HCT116 (cell line): ENCODE measurements around the gene KTI12. TPM values are rescaled to one million over a fixed set of nuclear protein-coding genes. Genes with fewer than 3 reads are reported as not detected.

Experiments
- ATAC-seq: fragments of 200-7000 bp; cut with Tn5 transposase; 2 replicates; pipeline ENCODE4 v1.9.1; 2020; ENCODE audit warnings: mild to moderate bottlenecking, moderate library complexity
- BruUV-seq: library from RNA; stranded (reverse); fragments of 400-500 nt; replicated peaks from 2 replicates; lab custom pipeline; 2021; lab: Mats Ljungman, UMichigan
- CTCF ChIA-PET: fragments of 300-600 bp; sonication (Branson Sonifier 250); formaldehyde crosslinking; loops from one replicate; lab custom pipeline; 2021; ENCODE audit warnings: antibody characterized with exemption; lab: Charles Lee
- POLR2A ChIA-PET: fragments of 300-600, 350-600 bp; sonication (Branson Sonifier 250); formaldehyde crosslinking; loops from one replicate; lab custom pipeline; 2021; ENCODE audit warnings: antibody characterized with exemption; lab: Charles Lee
- RAD21 ChIA-PET, 2 experiments: fragments of 300-600 bp; sonication (Branson Sonifier 250); formaldehyde crosslinking; loops; one replicate each; lab custom pipeline; 2023; ENCODE audit warnings: low total read pairs in 2 of 2; ENCODE audit not compliant: uncharacterized antibody in 2 of 2, unreplicated experiment in 2 of 2, low non-redundant PET in 1 of 2; lab: Charles Lee
- DNase-seq: peaks from one replicate; pipeline ENCODE4 v3.0.0-alpha.2; 2010; ENCODE audit warnings: low read depth, low spot score
- H2AFZ ChIP-seq: fragments of 200-600 bp; shearing (Covaris generic), sonication (generic); 2 replicates; pipeline ENCODE4 v1.6.1; 2017; ENCODE audit warnings: low read depth, mixed run types, mixed read lengths, antibody characterized with exemption, low read length; ENCODE audit not compliant: poor library complexity, severe bottlenecking
- H3K27ac ChIP-seq: 2 replicates; pipeline ENCODE4 v1.5.1; 2012; ENCODE audit warnings: low read depth, low read length
- H3K27me3 ChIP-seq: fragments of 200-600 bp; sonication (generic); 2 replicates; pipeline ENCODE4 v1.6.1; 2016; ENCODE audit warnings: mixed run types, low read length, mixed read lengths; ENCODE audit not compliant: insufficient read depth
- H3K36me3 ChIP-seq, 2 experiments: fragments of 200-500 bp in 1 of 2; fragments of 200-600 bp in 1 of 2; sonication (Bioruptor generic) in 1 of 2; sonication (generic) in 1 of 2; 2 replicates each; pipeline versions ENCODE4 v1.5.1 to v1.6.1; 2014 to 2016; ENCODE audit warnings: low read length in 2 of 2, inconsistent platforms in 1 of 2, mixed read lengths in 1 of 2, mixed run types in 1 of 2; ENCODE audit not compliant: insufficient read depth in 2 of 2, control insufficient read depth in 1 of 2
- H3K4me1 ChIP-seq, 2 experiments: fragments of 200-600 bp in 1 of 2; sonication (generic) in 1 of 2; 2 replicates each; pipeline versions ENCODE4 v1.5.1 to v1.6.1; 2012 to 2017; ENCODE audit warnings: low read length in 2 of 2, inconsistent platforms in 1 of 2, mild to moderate bottlenecking in 1 of 2, mixed read lengths in 1 of 2, mixed run types in 1 of 2, moderate library complexity in 1 of 2; ENCODE audit not compliant: insufficient read depth in 2 of 2, control insufficient read depth in 1 of 2
- H3K4me2 ChIP-seq: fragments of 200-600 bp; sonication (generic); 2 replicates; pipeline ENCODE4 v1.6.1; 2017; ENCODE audit warnings: mixed run types, low read length, mixed read lengths
- H3K4me3 ChIP-seq, 2 experiments: fragments of 200-600 bp in 1 of 2; sonication (generic) in 1 of 2; replicated peaks in 1 of 2; 2 replicates each; pipeline ENCODE4 v1.5.1; 2011 to 2016; ENCODE audit warnings: low read length in 2 of 2, control low read depth in 1 of 2, low read depth in 1 of 2, mild to moderate bottlenecking in 1 of 2, mixed read lengths in 1 of 2, mixed run types in 1 of 2
- H3K79me2 ChIP-seq: fragments of 200-600 bp; sonication (generic); 2 replicates; pipeline ENCODE4 v1.6.1; 2017; ENCODE audit warnings: mild to moderate bottlenecking, mixed run types, low read length, moderate library complexity, mixed read lengths; ENCODE audit not compliant: insufficient read depth
- H3K9ac ChIP-seq: fragments of 200-600 bp; sonication (generic); 2 replicates; pipeline ENCODE4 v1.6.1; 2016; ENCODE audit warnings: low read length, mixed read lengths
- H3K9me2 ChIP-seq: fragments of 200-600 bp; sonication (generic), shearing (Covaris generic); 2 replicates; pipeline ENCODE4 v1.6.1; 2017; ENCODE audit warnings: mixed run types, mild to moderate bottlenecking, moderate library complexity; ENCODE audit not compliant: insufficient read depth
- H3K9me3 ChIP-seq, 2 experiments: fragments of 200-500 bp in 1 of 2; fragments of 200-600 bp in 1 of 2; sonication (Bioruptor generic) in 1 of 2; sonication (generic) in 1 of 2; 2 replicates each; pipeline ENCODE4 v1.6.1; 2014 to 2017; ENCODE audit warnings: low read length in 2 of 2, mixed read lengths in 2 of 2, inconsistent platforms in 1 of 2, low read depth in 1 of 2, mild to moderate bottlenecking in 1 of 2, mixed run types in 1 of 2, moderate library complexity in 1 of 2; ENCODE audit not compliant: control insufficient read depth in 1 of 2, insufficient read depth in 1 of 2
- H4K20me1 ChIP-seq: fragments of 200-600 bp; sonication (generic), shearing (Covaris generic); 2 replicates; pipeline ENCODE4 v1.6.1; 2017; ENCODE audit warnings: mixed run types, mild to moderate bottlenecking, moderate library complexity; ENCODE audit not compliant: insufficient read depth
- ATF3 ChIP-seq: IDR thresholded peaks from 2 replicates; pipeline ENCODE4 v1.6.1; 2012
- CBX3 ChIP-seq: IDR thresholded peaks from 2 replicates; pipeline ENCODE4 v1.6.1; 2012; ENCODE audit warnings: low read depth
- CEBPB ChIP-seq: IDR thresholded peaks from 2 replicates; pipeline ENCODE4 v1.6.1; 2012; ENCODE audit warnings: low read depth
- EGR1 ChIP-seq: IDR thresholded peaks from 2 replicates; pipeline ENCODE4 v1.6.1; 2012; ENCODE audit warnings: low read depth
- ELF1 ChIP-seq: IDR thresholded peaks from 2 replicates; pipeline ENCODE4 v1.6.1; 2012; ENCODE audit warnings: low read depth, borderline replicate concordance
- EZH2 ChIP-seq: fragments of 200-600 bp; sonication (generic); IDR thresholded peaks from 2 replicates; pipeline ENCODE4 v1.6.1; 2017; ENCODE audit warnings: antibody characterized with exemption, mixed run types
- EZH2phosphoT487 ChIP-seq: fragments of 200-600 bp; IDR thresholded peaks from 2 replicates; pipeline ENCODE4 v1.6.1; 2018; ENCODE audit warnings: antibody characterized with exemption, borderline replicate concordance
- FOSL1 ChIP-seq: IDR thresholded peaks from 2 replicates; pipeline ENCODE4 v1.6.1; 2012; ENCODE audit warnings: low read depth
- JUND ChIP-seq: IDR thresholded peaks from 2 replicates; pipeline ENCODE4 v1.6.1; 2012
- MAX ChIP-seq: IDR thresholded peaks from 2 replicates; pipeline ENCODE4 v1.6.1; 2012
- POLR2A ChIP-seq: IDR thresholded peaks from 2 replicates; pipeline ENCODE4 v1.7.0; 2011; ENCODE audit warnings: borderline replicate concordance; ENCODE audit not compliant: insufficient read depth, insufficient read length; ENCODE audit errors: extremely low read depth
- RAD21 ChIP-seq: IDR thresholded peaks from 2 replicates; pipeline ENCODE4 v1.6.1; 2012; ENCODE audit warnings: low read depth, mild to moderate bottlenecking
- SIN3A ChIP-seq: IDR thresholded peaks from 2 replicates; pipeline ENCODE4 v1.6.1; 2012; ENCODE audit warnings: low read depth
- SRF ChIP-seq: IDR thresholded peaks from 2 replicates; pipeline ENCODE4 v1.6.1; 2012; ENCODE audit warnings: low read depth
- TCF7L2 ChIP-seq: IDR thresholded peaks from 2 replicates; pipeline ENCODE4 v1.7.0; 2011; ENCODE audit warnings: borderline replicate concordance, inconsistent platforms; ENCODE audit not compliant: insufficient read depth, insufficient read length; ENCODE audit errors: extremely low read depth
- YY1 ChIP-seq: IDR thresholded peaks from 2 replicates; pipeline ENCODE4 v1.6.1; 2011; ENCODE audit warnings: low read length, low read depth, moderate library complexity, mild to moderate bottlenecking; ENCODE audit not compliant: insufficient replicate concordance; ENCODE audit errors: extremely low read depth
- ZBTB33 ChIP-seq: IDR thresholded peaks from 2 replicates; pipeline ENCODE4 v1.6.1; 2011; ENCODE audit warnings: mild to moderate bottlenecking, low read length, moderate library complexity; ENCODE audit not compliant: insufficient replicate concordance; ENCODE audit errors: extremely low read depth
- ZFX ChIP-seq: fragments of 450-650 bp; IDR thresholded peaks from 2 replicates; pipeline ENCODE4 v1.6.1; 2017
- ZNF274 ChIP-seq: fragments of 200-500 bp; sonication (Bioruptor generic); IDR thresholded peaks from 2 replicates; pipeline ENCODE4 v1.6.1; 2014; ENCODE audit warnings: mild to moderate bottlenecking, low read depth, low read length, inconsistent platforms
- intact Hi-C: fragments of 100-400 bp; cut with micrococcal nuclease; formaldehyde crosslinking; loops from 2 replicates; pipeline ENCODE4 v1.10.0; 2022
- total RNA-seq: library from RNA; stranded (reverse); gene quantifications from one replicate; pipeline ENCODE4 v1.2.1, GENCODE V29; 2021; ENCODE audit not compliant: unreplicated experiment
- TF ChIP-seq, protein P1 (sequence below): IDR thresholded peaks from 2 replicates; pipeline ENCODE4 v1.6.1; 2012; ENCODE audit warnings: low read depth

KTI12 gene
- total RNA-seq, 1 experiment from 2014 or later = 8.2 TPM

DNA sequence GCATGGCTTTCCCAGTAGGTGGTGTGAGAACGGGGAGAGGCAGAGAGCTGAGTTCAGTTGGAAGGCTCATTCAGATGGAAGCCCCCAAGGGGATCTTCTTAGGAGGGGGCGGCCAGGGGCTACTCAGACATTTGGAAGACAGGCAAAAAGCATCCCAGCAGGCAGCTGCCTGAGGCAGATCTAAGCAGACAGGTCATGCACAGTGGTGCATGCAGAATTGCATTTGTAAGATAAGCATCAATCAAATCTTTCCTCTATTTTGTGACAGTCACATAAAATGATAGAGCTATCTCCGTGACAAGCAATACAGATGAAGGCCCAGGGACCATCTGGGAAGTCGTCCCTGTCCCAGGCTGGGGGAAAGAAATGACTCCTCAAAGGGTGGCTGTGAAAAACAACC is 46.9 kb downstream of the KTI12 start:
- CTCF ChIA-PET = no interaction called here
- DNase-seq (no peak), ATAC-seq (no peak)
- Histone ChIP-seq H3K4me2 (no peak overlapping the region), H3K4me3 (no peak overlapping the region), H3K9me2 (no peaks in the 10 kb centered on the region), H3K4me1 (peaks cover 0 to 5% of the 10 kb centered on the region in 2 experiments; a peak in 1 of 4 replicates), H3K9ac (no peak overlapping the region), H3K27ac (no peak overlapping the region), H3K36me3 (no peaks in the 10 kb centered on the region), H2AFZ (no peak overlapping the region), H3K79me2 (no peaks in the 10 kb centered on the region), H4K20me1 (no peaks in the 10 kb centered on the region), H3K27me3 (no peaks in the 10 kb centered on the region), H3K9me3 (no peaks in the 10 kb centered on the region)
- POLR2A ChIA-PET = no interaction called here
- RAD21 ChIA-PET = no interaction called here
- intact Hi-C loops = no loop called here
- TF ChIP-seq, protein P1, sequence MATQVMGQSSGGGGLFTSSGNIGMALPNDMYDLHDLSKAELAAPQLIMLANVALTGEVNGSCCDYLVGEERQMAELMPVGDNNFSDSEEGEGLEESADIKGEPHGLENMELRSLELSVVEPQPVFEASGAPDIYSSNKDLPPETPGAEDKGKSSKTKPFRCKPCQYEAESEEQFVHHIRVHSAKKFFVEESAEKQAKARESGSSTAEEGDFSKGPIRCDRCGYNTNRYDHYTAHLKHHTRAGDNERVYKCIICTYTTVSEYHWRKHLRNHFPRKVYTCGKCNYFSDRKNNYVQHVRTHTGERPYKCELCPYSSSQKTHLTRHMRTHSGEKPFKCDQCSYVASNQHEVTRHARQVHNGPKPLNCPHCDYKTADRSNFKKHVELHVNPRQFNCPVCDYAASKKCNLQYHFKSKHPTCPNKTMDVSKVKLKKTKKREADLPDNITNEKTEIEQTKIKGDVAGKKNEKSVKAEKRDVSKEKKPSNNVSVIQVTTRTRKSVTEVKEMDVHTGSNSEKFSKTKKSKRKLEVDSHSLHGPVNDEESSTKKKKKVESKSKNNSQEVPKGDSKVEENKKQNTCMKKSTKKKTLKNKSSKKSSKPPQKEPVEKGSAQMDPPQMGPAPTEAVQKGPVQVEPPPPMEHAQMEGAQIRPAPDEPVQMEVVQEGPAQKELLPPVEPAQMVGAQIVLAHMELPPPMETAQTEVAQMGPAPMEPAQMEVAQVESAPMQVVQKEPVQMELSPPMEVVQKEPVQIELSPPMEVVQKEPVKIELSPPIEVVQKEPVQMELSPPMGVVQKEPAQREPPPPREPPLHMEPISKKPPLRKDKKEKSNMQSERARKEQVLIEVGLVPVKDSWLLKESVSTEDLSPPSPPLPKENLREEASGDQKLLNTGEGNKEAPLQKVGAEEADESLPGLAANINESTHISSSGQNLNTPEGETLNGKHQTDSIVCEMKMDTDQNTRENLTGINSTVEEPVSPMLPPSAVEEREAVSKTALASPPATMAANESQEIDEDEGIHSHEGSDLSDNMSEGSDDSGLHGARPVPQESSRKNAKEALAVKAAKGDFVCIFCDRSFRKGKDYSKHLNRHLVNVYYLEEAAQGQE = no peak
- TF ChIP-seq CBX3 (no peak), POLR2A (no peak), EGR1 (no peak), TCF7L2 (no peak), ZNF274 (no peak), FOSL1 (no peak), ATF3 (no peak), YY1 (no peak), SRF (no peak), ELF1 (no peak), ZBTB33 (no peak), CEBPB (no peak), RAD21 (no peak), SIN3A (no peak), EZH2phosphoT487 (no peak), MAX (no peak), EZH2 (no peak), ZFX (no peak), JUND (no peak)
- BruUV-seq = no TSS peak
